NCI-H1105 treated with DMSO at 0.1 percent for 48 hours (cell line): Measurements from ENCODE around the gene ADCY1.

Experiments
- DNase-seq: peaks from one replicate; lab custom pipeline; 2025; lab: John Stamatoyannopoulos, UW

Gene ADCY1

GRCh38 chr7:45677311-45677900 lies 103.2 kb downstream of the ADCY1 start:
- no peak for DNase-seq

GRCh38 chr7:45679516-45679915 lies 105.3 kb downstream of the ADCY1 start:
- no peak for DNase-seq

- DNase-seq = no peak
These were observed 106.6 kb downstream of the ADCY1 start for GRCh38 chr7:45680776-45681175.

DNA sequence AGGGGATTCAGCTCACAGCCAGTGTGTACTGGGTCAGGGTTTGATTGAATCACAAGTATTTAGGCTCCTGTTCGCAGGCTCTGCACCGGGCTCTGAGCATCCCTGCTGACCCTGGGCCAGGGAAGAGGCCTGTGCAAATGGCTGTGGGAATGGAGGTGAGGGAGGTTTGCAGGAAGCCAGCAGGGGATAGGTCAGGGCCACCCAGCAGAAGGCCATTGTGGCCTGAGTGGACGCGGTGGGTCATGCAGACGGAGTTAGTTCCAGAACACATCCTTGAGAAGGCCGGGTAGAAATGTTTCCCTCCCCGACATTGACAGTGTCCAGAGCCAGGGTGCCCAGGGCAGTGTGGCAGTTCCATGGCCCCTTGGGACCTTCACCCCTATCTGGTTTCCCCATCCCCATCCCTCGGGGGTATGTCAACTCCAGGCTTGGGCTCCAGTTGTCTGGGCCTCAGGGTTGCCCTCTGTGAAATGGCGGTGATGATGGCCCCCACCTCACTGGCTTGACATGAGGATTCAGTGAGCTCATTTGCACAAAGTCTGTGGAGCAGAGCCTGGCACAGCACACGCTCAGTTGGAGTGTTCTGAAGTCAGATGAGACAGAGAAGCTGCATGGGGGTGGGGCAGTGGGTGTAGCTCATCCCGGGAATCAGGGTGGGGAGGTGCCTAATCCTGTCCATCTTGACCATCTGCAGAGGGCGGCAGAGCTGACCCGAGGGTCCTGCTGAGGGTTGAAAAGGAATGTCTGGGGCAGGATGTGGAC lies 107.6 kb downstream of the ADCY1 start:
- DNase-seq = no peak

DNA sequence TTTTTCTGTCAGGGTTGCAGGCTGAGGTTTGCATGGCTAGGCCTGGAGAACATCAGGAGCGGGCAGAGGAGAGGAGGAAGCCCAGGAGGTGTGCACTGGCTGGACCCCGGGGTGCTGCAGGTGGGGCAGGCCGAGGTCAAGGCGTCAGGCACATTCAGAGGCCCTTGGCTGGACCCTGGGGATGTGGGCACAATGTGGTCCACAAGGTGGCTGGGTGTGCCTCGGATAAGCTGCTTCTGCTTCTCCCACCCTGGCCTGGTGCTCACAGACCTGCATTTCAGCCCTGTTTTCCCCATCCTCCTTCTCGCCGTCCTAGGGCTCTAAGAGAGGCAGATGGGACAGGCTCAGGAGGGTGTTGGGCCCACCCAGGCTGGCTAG lies 108.2 kb downstream of the ADCY1 start:
- no peak for DNase-seq

DNA sequence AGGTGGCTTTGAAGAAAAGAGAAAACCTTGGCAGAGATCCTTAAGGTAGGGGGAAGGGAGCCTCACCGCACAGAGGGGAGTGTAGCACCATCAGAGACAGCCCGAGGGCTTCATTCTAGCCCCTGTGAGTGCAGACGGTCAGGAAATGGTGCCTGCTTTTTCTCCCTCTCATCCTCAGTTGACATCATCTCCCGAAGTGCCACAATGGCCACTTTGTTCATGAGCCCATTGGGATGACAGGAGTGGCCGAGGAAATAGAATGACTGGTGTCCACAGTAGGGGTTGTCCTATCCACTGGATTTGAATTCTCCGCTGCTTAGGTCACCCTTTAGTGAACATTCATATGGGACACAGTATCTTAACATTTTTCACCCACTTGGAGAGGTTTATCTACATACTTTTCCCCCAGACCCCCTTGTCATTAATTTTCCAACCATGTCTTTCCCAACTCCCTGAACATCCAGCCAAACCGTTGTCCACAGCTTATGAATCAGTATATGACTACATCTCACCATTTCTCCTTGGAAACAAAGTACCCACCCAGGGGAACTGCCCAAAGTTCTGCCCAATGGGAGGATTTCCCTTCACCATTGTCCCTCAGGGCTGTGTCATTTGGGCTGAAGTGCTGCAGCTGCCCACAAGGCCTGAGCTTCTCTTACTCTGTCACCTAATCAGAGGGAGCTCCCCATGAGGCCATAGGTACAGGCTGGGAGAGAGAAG lies 108.8 kb downstream of the ADCY1 start:
- no peak for DNase-seq

- DNase-seq = no peak
These were observed 109.5 kb downstream of the ADCY1 start for GRCh38 chr7:45683556-45684148.

DNA sequence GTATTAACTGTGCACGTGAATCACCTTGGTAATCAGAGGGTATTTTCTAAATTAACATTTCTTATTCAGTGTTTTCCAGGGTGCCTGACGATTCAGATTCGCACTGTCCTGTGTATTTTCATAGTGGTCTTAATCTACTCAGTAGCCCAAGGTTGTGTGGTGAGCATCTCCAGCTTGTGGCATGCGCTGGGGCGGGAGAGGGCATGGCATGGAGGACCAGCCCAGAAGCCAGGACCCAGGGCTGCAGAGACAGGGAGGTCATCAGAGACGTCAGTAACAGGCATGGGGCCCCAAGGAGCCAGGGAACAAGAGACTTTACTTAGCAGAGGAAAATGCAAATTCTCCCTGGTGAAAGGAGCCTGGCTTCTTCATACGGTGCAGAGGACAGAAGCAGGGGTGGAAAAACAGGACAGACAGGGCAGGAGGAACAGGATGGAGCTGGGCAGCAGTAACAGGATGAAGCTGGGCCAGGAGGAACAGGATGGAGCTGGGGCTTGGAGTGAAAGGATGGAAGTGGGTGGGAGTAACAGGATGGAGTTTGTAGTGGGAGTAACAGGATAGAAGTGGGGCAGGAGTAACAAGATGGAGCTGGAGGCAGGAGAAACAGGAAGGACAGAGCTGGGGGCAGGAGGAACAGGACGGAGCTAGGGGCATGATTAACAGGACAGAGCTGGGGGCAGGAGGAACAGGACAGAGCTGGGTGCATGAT lies 110.9 kb downstream of the ADCY1 start:
- DNase-seq = no peak

DNA sequence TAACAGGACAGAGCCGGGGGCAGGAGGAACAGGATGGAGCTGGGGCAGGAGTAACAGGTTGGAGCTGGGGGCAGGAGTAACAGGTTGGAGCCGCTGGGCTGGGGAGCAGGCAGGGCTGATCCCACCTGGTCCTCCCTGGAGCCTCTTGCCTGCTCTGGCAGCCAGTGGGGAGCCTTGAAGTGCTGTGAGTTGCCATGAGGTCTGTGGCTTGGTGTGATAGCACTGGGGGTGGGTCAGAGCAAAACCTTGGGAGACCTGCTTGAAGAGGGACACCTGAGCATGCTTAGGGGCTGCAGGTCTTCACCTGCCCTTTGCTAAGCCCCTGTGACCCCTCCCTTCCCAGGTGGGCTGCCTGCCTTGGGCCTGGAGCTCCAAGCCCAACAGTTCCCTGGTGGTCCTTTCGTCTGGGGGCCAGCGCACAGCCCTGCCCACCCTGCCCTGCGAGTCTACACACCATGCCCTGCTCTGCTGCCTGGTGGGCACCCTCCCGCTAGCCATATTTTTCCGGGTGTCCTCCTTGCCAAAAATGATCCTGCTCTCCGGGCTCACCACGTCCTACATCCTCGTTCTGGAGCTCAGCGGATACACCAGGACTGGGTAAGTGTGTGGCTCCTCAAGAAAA lies 111.6 kb downstream of the ADCY1 start:
- no peak for DNase-seq

DNA sequence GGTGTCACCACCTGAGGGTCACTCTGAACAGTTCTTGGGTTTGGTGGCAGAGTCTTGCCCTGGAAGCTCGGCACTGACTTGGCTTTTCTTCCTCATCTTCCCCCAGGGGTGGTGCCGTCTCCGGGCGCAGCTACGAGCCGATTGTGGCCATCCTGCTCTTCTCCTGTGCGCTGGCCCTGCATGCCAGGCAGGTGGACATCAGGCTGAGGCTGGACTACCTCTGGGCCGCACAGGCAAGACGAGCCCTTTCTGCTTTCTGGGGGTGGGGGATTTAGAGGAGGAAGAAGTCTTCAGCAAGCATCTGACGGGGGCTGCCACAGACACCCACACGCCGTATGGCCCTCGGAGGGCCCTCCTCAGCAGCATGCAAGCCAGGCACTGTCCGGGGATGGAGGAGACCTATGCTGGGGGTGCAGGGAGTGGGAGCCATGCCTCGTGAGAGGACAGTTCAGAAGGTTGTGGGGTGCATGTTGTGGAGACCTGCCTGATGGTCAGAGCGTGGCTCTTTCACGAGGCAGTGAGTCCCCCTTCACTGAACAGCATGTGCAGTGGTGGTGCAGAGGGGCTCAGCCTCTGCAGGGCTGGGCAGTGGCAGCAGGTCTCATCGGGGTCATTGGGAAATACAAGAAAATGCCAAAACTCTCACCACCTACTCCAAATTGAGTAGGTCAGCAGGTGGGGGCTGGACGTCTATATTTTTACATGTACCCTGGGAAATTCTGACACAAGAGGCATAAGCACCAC lies 112.4 kb downstream of the ADCY1 start:
- DNase-seq = no peak

- DNase-seq = no peak
These were observed 113.0 kb downstream of the ADCY1 start for GRCh38 chr7:45687185-45687560.

GRCh38 chr7:45687721-45688120 lies 113.6 kb downstream of the ADCY1 start:
- DNase-seq = no peak

DNA sequence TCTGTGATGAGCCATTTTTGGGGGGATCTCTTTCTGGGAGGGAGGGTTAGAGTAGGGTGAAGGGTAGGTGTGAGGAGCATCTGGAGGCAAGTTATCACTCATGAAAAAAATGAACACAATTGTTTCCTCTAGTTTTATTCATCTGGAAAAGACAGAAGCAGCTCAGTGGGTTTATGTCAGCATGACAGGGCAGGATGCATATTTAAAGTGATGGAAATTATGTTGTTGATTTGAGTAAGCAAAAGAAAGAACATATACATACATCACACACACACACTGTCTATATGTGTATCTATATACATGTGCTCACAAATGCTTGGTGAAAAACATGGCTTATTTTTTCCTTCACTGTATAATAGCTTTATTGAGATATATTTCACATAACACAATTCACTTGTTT lies 114.2 kb downstream of the ADCY1 start:
- no peak for DNase-seq

GRCh38 chr7:45689011-45689796 lies 115.0 kb downstream of the ADCY1 start:
- no peak for DNase-seq

DNA sequence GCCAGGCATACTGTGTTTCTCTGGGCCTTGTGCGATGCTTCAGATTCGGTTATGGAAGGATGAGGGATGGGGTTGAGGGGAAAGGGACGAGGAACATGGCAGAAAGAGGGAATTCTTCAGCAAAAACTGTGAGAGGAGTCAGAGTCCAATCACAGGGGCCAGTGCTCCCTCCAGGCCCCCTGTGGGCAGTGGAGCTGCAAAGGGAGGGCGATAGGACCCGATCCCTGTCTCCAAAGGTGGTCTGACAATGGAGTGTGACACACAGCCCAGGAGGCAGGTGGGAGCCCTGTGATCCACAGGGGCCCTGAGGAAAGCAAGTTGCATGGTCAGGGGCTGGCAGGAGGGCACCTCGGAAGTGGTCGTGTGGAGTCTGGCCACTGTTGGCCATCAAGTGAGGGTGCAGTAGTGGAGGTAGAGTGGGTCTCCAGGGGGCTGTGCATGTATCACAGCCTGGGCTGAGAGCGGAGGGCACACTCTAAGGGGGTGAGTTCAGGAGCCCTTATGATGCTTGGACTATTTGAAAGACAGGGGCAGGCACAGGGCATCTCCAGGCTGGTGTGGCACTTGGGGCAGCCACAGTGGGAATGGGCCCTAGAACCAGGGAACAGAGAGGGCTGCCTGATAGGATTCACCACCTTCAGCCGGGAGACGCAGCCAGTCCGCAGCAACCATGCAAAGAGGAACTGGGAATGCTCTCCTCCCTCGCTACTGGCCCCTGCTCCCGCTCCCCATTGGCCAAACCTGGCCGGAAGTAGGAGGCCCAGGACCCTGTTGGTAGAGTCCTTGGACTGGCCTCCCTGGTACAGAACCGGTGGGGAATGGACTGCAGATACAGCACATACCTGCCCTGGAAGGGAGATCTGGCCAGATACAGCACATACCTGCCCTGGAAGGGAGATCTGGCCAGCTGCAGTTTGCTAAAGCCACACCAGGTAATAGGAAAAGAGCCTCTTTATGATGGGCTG lies 115.9 kb downstream of the ADCY1 start:
- no peak for DNase-seq

- DNase-seq = no peak
These were observed 116.6 kb downstream of the ADCY1 start for GRCh38 chr7:45690762-45691150.

GRCh38 chr7:45691155-45691656 lies 117.0 kb downstream of the ADCY1 start:
- no peak for DNase-seq

GRCh38 chr7:45692031-45692430 lies 117.9 kb downstream of the ADCY1 start:
- DNase-seq = no peak
